Measurements from ENCODE around the gene AXIN2.

DNA sequence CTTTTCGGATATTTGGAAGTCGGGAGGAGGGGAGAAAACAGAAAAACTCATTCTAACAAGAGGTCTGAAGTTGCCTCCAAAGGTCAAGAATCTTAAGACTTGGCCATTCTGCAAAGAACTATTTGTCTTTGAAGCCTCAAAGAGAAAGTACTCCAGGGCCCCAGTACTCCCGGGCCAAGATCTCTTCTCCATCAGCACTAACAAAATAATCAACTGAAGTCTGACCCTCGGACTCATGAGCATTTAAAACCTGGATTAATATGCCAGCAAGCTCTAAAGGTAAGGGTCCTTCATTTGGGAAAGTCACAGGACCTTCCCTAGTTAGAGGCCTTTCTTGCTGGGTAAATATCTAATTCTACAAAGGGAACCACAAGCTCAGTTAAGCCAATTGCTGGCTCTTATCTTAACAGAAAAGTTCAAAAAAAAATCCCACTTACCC lies 4.5 kb downstream of the AXIN2 start:
- TF ChIP-seq POLR2A (IDR thresholded peaks at IDR 0.05) (no peak), EP300 (IDR thresholded peaks at IDR 0.05) (no peak)
- TF ChIP-seq, protein P1, sequence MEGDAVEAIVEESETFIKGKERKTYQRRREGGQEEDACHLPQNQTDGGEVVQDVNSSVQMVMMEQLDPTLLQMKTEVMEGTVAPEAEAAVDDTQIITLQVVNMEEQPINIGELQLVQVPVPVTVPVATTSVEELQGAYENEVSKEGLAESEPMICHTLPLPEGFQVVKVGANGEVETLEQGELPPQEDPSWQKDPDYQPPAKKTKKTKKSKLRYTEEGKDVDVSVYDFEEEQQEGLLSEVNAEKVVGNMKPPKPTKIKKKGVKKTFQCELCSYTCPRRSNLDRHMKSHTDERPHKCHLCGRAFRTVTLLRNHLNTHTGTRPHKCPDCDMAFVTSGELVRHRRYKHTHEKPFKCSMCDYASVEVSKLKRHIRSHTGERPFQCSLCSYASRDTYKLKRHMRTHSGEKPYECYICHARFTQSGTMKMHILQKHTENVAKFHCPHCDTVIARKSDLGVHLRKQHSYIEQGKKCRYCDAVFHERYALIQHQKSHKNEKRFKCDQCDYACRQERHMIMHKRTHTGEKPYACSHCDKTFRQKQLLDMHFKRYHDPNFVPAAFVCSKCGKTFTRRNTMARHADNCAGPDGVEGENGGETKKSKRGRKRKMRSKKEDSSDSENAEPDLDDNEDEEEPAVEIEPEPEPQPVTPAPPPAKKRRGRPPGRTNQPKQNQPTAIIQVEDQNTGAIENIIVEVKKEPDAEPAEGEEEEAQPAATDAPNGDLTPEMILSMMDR (IDR thresholded peaks at IDR 0.05) = no peak

All from sigmoid colon (tissue), 4 donors.